OCI-LY1 (cell line): ENCODE measurements around the gene CCDC8.

Experiments
- CTCF ChIP-seq: fragments of 200-600 bp; sonication (generic), shearing (Covaris generic); IDR thresholded peaks from 2 replicates; pipeline ENCODE4 v1.5.1; 2017; ENCODE audit warnings: mild to moderate bottlenecking, antibody characterized with exemption, low read length, moderate library complexity, mixed read lengths
- EZH2 ChIP-seq: fragments of 200-600 bp; sonication (generic), shearing (Covaris generic); IDR thresholded peaks from 2 replicates; pipeline ENCODE4 v1.8.0; 2017; ENCODE audit warnings: borderline replicate concordance, mixed run types, mild to moderate bottlenecking, antibody characterized with exemption, low read length, moderate library complexity, mixed read lengths

- TF ChIP-seq CTCF (no peak), EZH2 (no peak)
Observed at GRCh38 chr19:46454244-46454643, 40.9 kb upstream of the CCDC8 start.
